Pancreas (tissue), 10 donors: ENCODE measurements around the gene FAM222B. TPM values are rescaled to one million over a fixed set of nuclear protein-coding genes. Genes with fewer than 3 reads are reported as not detected.
A peak's percentile ranks its signal among the peaks of the same experiment; 100 is the strongest.
"Not testable (repeated sequence)": the region's sequence is repeated elsewhere in the genome, so short reads cannot be mapped to it uniquely, and the experiment has no call there.

Experiments
- ATAC-seq, 4 donors: fragments of 200-7000 bp; cut with Tn5 transposase; one replicate each; pipeline versions ENCODE4 v1.8.0 to v1.9.1; 2020; ENCODE audit warnings: mild to moderate bottlenecking in 4 of 4, moderate library complexity in 4 of 4
- DNase-seq, 6 donors: peaks; one replicate each; pipeline ENCODE4 v3.0.0-alpha.2; 2020
- FAIRE-seq: peaks from 2 replicates; lab custom pipeline; 2012; peaks lifted over from hg19 to GRCh38; lab: Jason Lieb, UNC
- H3K27ac ChIP-seq, 4 donors: fragments of 200-600 bp; sonication (generic); 1 replicate in 3 of 4; 2 replicates in 1 of 4; pipeline versions ENCODE4 v1.5.0 to v1.8.0; 2020
- H3K27me3 ChIP-seq, 4 donors: fragments of 200-600 bp; one replicate each; pipeline ENCODE4 v1.8.0; 2021
- H3K36me3 ChIP-seq, 3 donors: fragments of 200-600 bp; sonication (generic) in 1 of 3; one replicate each; pipeline versions ENCODE4 v1.5.0 to v1.8.0; 2020 to 2021
- H3K4me1 ChIP-seq, 3 donors: fragments of 200-600 bp; one replicate each; pipeline ENCODE4 v1.8.0; 2021
- H3K4me3 ChIP-seq, 4 donors: fragments of 200-600 bp; sonication (generic) in 2 of 4; one replicate each; pipeline versions ENCODE4 v1.5.0 to v1.8.0; 2020 to 2021
- H3K9me3 ChIP-seq, 4 donors: fragments of 200-600 bp; one replicate each; pipeline ENCODE4 v1.8.0; 2021
- CTCF ChIP-seq, 4 donors: fragments of 200-600 bp; sonication (generic) in 3 of 4; IDR thresholded peaks; one replicate each; pipeline versions ENCODE4 v1.5.0 to v1.8.0; 2021; ENCODE audit warnings: antibody characterized with exemption in 4 of 4
- WGBS, 2 donors: extraction: QIAGEN DNeasy Blood & Tissue Kit; methylation state at CpG; one replicate each; pipeline ENCODE4 v1.1.7; 2013; 5-methylcytosine and 5-hydroxymethylcytosine counted together
- intact Hi-C, 3 donors: fragments of 100-400 bp; cut with DNase I; formaldehyde crosslinking; loops; one replicate each; pipeline versions ENCODE4 v1.11.1 to v1.14.2; 2022
- polyA plus RNA-seq, 2 donors: library from polyadenylated mRNA; stranded (reverse); fragments of 200-250 nt; gene quantifications; one replicate each; pipeline ENCODE4 v1.2.3, GENCODE V29; 2013
- total RNA-seq, 6 donors: library from RNA; stranded (reverse); fragmentation: NEBNext Ultra II Directional in 4 of 6; extraction: Animal tissue kit (Norgen Biotek cat#: 25700) in 4 of 6; gene quantifications; one replicate each; pipeline versions ENCODE4 v1.2.1 to v1.2.4, GENCODE V29; 2021 to 2023
- donor health status: healthy with polysubstance abuse.
- donor health status: DM: no; HTN: no; CAD: no; lungs with moderate emphysema.
- donor health status: DM: no; HTN: no; CAD: no.
- donor health status: control.
- donor health status: control.
- donor health status: Bipolar disorder and iron deficiency.
- donor health status: DM: yes; HTN: yes; CAD: no.
- donor health status: DM: no; HTN: no; CAD: no.
- donor health status: DM: no; HTN: no; CAD: no.
- donor health status: DM: yes; HTN: yes; CAD: no.

Gene FAM222B
- total and polyA plus RNA-seq, 8 donors, result 5.5 to 15.6 (median 8.1) TPM

GRCh38 chr17:28723159-28723835 is 119.3 kb downstream of the FAM222B start:
- no peaks in the 10 kb centered on the region for H3K9me3 ChIP-seq
- H3K36me3 ChIP-seq, result peaks cover 0 to 33% (median 23%) of the 10 kb centered on the region in 3 donors
- 75% methylated on average over 6 of the region's 6 CpGs for WGBS, 2 donors
- TF ChIP-seq CTCF (IDR thresholded peaks at IDR 0.05), result no peak
- ATAC-seq (no peak), DNase-seq (peak in 1 of 6 donors; percentile 8), FAIRE-seq (no peak)
- H3K27me3 ChIP-seq, result no peaks in the 10 kb centered on the region
- H3K27ac ChIP-seq, result no peak overlapping the region
- H3K4me1 ChIP-seq, result peaks cover 11 to 34% (median 18%) of the 10 kb centered on the region in 3 donors
- intact Hi-C loops, result loop anchor here in 1 of 3 donors (5.0 kb wide), 1 partner anchor 34 kb away; no protein-coding TSS in a partner anchor
- H3K4me3 ChIP-seq, result no peak overlapping the region

- H3K36me3 ChIP-seq, result peaks cover 0 to 33% (median 23%) of the 10 kb centered on the region in 3 donors
- H3K27ac ChIP-seq, result no peak overlapping the region
- H3K27me3 ChIP-seq, result no peaks in the 10 kb centered on the region
- peak in 1 of 6 donors; percentile 10 for DNase-seq
- intact Hi-C loops, result loop anchor here in 1 of 3 donors (5.0 kb wide), 1 partner anchor 35 kb away; no protein-coding TSS in a partner anchor
- H3K4me3 ChIP-seq, result no peak overlapping the region
- WGBS, 2 donors, result 62 to 65% methylated on average over 7 of the region's 7 CpGs
- FAIRE-seq, result no peak
- H3K4me1 ChIP-seq, result peaks cover 11 to 34% (median 18%) of the 10 kb centered on the region in 3 donors
- no peaks in the 10 kb centered on the region for H3K9me3 ChIP-seq
- TF ChIP-seq CTCF (IDR thresholded peaks at IDR 0.05), result no peak
- no peak for ATAC-seq
These were observed 120.0 kb downstream of the FAM222B start for GRCh38 chr17:28722417-28723158.

GRCh38 chr17:28720997-28721329 is 121.6 kb downstream of the FAM222B start:
- not testable (repeated sequence) for H3K9me3 ChIP-seq, FAIRE-seq, H3K27ac ChIP-seq, H3K27me3 ChIP-seq, ATAC-seq, DNase-seq
- intact Hi-C loops, result loop anchor here in 1 of 3 donors (5.0 kb wide), 1 partner anchor 36 kb away; no protein-coding TSS in a partner anchor
- Histone ChIP-seq H3K4me1 (peaks cover 11 to 34% (median 18%) of the 10 kb centered on the region in 3 donors), H3K36me3 (peaks cover 0 to 33% (median 23%) of the 10 kb centered on the region in 3 donors), H3K4me3 (peak overlapping the region in 3 of 4 donors; percentile 62 to 87 (median 76))
- WGBS, 2 donors, result 21 to 31% methylated on average over 19 of the region's 19 CpGs

- ATAC-seq (no peak), DNase-seq (no peak), FAIRE-seq (no peak)
- Histone ChIP-seq H3K4me1 (peaks cover 11 to 31% (median 18%) of the 10 kb centered on the region in 3 donors), H3K9me3 (no peaks in the 10 kb centered on the region), H3K27ac (peak overlapping the region; percentile 17 to 80 (median 77)), H3K4me3 (peak overlapping the region; percentile 62 to 87 (median 78)), H3K36me3 (peaks cover 0 to 33% (median 23%) of the 10 kb centered on the region in 3 donors), H3K27me3 (no peaks in the 10 kb centered on the region)
- 3% methylated on average over 28 to 30 of the region's 30 CpGs for WGBS, 2 donors
- no peak for TF ChIP-seq CTCF (IDR thresholded peaks at IDR 0.05)
- intact Hi-C loops, result loop anchor here in 1 of 3 donors (5.0 kb wide), 1 partner anchor 37 kb away; no protein-coding TSS in a partner anchor
These were observed 122.2 kb downstream of the FAM222B start for GRCh38 chr17:28720247-28720996.

GRCh38 chr17:28719021-28719433 is 123.6 kb downstream of the FAM222B start:
- FAIRE-seq (no peak), DNase-seq (no peak), ATAC-seq (no peak)
- Histone ChIP-seq H3K9me3 (no peaks in the 10 kb centered on the region), H3K27ac (peak overlapping the region; percentile 17 to 80 (median 77)), H3K4me3 (peak overlapping the region in 3 of 4 donors; percentile 62 to 87 (median 76)), H3K27me3 (no peaks in the 10 kb centered on the region), H3K36me3 (peaks cover 0 to 28% (median 17%) of the 10 kb centered on the region in 3 donors), H3K4me1 (peaks cover 11 to 22% (median 18%) of the 10 kb centered on the region in 3 donors)
- no peak for TF ChIP-seq CTCF (IDR thresholded peaks at IDR 0.05)
- intact Hi-C loops, result no loop called here
- 27 to 29% methylated on average over 18 of the region's 18 CpGs for WGBS, 2 donors
